HG03432 (cell line): ENCODE results near the gene UBE2G1.

Experiments
- ATAC-seq: cut with Tn5 transposase; IDR thresholded peaks from one replicate; pipeline ENCODE4 v1.9.1; 2021; ENCODE audit warnings: mild to moderate bottlenecking, moderate library complexity; ENCODE audit not compliant: unreplicated experiment

UBE2G1 gene

DNA sequence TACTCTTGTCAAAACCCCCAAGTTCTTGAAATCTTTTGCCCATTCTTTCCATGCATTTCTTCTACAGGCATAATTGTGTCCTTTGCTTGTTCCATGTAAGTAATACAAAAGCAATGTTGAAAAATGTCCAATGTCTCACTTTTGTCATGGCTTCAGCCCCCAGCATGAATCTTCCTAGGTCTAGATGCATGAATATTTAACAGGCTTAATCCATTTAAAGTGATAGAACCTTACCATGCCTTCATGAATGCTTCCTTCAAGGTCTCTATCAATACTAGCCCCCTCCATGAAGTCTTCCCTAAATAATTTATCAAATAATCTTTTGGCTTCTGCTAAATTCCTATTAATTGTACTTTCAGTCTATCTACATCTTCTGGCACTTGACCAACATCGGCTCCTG lies 56.6 kb downstream of the UBE2G1 start:
- ATAC-seq = no peak

DNA sequence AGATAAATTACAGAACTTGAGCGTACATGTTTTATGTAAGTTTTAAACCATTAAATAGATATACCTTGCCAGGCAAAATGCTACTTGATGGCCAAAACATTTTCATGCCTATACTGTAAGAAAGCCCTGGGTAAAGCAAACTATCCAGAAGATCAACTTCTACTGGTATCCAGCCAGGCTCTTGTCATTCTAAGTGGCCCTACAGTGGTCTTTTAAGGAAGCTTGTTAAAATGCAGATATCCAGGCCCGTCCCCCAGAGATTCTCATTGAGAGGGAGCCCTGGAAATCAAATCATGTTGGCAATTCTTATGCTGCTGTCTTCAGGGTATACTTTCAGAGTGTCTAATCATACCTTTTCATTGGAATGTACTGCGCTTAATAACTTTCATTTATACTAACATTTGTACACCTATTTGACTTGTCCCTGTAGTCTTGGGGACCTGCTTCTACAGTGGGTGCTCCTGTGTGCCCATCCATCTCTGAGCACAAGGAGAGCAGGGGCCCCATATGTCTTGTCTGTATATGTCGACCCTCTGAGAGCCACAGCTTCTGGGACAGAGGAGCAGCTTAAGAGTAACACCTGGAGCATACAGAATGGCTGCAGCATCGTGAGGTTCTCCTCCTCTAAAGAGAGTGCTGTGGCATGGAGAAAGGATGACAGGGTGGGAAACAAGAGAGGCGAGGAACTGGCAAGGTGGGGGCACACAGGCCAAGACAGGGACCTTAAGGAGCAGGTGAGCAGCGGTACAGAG lies 59.1 kb downstream of the UBE2G1 start:
- no peak for ATAC-seq

DNA sequence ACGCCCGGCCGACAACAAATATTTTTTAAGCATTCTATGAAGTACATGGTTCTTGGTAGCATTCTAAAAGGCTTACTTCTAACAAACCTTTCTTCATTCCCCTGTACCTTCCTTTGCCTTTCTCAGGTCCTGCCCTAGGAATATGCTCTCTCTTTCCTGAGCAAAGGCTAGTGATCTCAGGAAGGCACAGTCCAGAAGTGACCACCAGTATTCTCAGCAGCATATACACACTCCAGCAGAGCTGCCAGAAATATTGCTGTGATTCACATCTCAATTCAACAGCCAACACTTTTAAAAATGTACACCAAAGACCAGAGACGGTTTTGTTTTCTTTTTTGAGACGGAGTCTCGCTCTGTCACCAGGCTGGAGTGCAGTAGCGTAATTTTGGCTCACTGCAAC lies 61.3 kb downstream of the UBE2G1 start:
- ATAC-seq = no peak

DNA sequence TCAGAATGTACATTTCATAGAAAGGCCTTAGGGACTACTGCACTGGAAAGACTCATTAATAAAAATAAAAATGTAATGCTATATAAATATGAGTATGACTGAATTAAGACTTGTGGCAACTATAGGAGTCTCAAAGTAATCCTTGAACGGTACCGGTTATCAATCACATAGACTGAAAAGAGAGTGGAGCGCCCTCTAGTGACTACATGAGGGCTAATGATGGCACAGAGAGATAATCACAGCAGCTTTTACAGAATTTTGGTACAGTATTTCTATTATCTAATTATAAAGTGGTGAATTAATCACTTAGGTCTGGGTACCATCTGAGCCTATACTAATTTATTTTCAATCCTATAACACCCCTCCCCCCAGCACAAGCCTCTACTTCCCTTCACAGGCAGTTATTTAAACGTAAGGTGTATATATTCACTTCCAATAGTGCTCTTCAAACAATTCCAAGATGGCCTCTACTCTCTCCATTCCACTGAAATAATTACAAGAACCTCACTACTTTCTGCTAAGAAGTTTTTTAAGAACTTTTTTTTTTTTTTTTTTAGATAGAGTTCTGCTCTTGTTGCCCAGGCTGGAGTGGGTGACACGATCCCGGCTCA lies 62.0 kb downstream of the UBE2G1 start:
- no peak for ATAC-seq

DNA sequence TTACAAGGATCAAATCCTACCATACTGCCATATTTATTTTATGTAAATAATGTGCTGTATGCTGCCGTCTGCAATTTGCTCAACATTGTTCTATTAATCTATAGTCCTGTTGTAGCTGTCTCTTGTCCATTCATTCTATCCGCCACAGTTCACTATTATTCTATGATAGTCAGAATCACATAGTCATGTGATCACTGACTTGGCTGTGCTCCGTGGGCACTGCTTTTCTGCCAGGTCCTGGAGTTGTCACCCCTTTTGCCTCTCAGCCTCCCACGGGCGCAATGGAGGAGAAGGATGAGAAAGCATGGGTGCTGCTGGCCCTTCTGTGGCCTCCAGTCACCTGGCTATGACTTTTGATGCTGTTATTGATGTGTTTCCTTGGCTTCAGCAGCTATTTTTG lies 65.4 kb downstream of the UBE2G1 start:
- no peak for ATAC-seq

DNA sequence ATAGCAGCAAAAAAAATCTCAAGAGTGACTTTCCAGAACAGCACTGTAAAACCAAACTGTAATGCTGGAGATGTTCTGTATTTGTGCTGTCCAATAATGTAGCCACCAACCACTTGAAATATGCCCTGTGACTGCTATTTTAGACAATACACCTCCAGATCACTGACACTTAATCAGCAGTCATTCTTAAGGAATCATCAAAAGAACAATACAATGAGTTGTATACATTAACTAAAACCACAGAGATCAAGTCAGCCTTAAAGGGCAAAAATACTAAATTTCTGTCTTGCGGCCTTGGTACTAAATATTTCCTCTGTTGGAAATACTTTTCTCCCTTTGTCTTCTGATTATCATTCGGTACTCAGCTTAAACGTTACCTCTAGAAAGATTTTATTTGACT lies 69.1 kb downstream of the UBE2G1 start:
- ATAC-seq = no peak

DNA sequence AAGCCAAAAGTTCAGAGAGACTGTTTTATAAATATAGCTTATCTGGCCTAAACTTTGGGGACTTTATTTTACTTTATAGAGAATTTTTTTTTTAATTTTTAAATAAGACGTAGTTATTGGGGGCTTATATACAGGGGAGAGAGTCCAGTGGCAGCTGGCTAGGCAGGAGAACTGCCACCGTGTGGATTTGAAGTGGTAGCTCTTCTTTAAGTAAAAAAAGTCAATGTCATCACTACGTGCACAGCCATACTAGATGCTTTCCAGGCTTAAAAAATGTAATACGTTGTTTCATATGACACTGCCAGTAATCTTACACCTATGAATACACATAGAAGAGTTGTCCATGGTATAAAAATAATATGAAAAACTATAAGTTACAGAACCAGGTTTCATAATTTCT lies 70.8 kb downstream of the UBE2G1 start:
- no peak for ATAC-seq

DNA sequence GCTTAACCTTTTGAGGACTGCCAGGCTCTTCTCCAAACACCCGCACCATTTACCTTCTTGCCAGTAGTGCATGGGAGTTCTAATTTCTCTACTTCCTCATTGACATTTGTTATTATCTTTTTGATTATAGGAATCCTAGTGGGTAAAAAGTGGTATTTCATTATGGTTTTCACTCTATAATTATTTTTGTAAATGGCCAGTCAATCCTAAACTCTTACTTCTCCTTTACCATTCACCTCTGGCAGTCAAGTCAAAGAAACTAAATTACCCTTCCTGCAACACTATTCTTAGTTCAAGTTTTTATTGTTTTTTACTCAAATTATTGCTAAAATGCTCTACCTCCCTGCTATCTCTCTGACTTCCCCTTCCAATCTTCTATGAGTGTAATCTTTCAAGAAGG lies 72.9 kb downstream of the UBE2G1 start:
- ATAC-seq = no peak

DNA sequence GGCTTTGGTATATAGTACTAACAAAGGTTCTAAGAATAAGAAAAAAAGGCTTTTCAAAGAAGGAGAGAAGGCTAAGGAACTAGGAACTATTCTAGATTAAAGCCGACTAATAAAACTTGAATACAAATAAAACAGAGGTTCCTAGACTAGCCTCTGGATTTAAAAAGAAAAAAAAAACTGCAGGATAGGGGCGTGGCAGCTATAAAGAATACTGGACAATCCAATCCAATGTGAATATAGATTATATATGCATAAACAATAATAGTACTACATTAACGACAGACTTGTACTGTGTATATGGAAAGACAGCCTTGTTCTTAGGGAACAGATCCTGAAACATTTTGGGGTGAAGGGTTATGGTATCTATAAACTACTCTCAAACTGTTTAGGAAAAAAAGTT lies 78.8 kb downstream of the UBE2G1 start:
- ATAC-seq = no peak

DNA sequence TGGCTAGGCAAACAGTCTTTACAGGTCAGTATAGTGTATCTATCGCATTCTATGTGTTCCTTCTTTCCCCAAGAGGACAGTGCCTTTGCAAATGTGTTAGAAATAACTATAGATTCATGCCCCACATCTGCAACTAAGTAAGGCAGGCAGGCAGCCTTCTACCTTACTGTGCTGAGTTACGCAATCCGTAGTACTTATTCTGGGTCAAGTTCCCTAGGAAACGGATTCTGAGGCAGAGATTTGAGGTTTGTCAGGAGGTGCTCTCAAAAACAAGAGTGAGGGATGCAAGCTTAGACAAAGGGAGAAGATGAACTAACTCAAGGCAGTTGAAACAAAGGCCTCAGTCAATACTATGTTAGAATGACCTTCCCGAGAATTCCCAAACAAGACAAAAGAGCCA lies 90.0 kb downstream of the UBE2G1 start:
- ATAC-seq = no peak

DNA sequence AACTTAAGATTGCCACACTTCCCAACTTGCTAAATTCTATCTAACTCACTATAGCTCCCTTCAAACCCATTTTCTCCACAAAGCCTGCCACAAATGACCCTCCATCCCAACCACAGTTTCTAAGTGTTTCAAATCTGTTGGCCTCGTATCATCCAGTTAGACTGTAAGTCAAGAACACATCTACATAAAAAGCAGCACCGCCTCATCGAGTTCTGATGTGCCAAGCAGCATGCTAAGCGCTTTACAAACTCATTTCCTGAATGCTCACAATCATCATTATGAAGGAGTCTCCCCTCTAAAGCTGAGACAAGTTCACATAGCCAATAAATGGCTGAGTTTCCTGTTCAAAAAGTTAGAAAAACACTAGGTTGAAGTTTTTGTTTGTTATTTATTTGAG lies 93.5 kb downstream of the UBE2G1 start:
- ATAC-seq = no peak

DNA sequence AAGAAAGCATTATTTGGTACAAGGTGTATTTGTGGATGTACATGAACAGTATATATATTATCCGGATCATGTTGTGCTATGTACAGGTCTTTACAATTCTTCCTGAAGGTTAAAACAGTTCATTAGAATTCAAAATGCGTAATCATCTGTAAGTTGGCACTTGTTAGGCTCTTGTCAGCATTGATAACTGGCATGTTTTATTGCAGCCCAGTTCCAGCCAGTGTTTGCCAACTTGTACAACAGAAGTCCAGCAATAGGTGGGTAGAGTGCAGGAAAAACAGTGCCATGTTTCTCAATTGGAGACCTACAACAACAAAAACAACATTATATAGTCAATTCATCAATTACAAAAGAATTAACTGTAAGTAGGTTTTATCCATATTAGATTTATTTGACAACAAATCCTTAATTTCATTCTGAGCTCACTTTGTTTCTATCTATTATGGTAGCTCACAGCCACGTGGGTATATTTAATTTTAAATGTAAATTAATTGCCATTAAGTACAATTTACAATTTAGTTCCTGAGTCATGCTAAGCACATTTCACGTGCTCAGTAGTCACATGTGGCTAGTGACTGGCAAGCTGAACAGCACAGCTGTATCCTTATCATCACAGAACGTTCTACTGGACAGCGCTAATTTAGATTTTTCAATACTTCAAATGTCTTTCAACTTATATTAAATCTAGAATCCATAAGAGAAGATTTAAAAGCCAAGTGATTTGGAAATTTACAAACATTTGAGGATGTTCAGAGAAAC lies 94.1 kb downstream of the UBE2G1 start:
- ATAC-seq = no peak

DNA sequence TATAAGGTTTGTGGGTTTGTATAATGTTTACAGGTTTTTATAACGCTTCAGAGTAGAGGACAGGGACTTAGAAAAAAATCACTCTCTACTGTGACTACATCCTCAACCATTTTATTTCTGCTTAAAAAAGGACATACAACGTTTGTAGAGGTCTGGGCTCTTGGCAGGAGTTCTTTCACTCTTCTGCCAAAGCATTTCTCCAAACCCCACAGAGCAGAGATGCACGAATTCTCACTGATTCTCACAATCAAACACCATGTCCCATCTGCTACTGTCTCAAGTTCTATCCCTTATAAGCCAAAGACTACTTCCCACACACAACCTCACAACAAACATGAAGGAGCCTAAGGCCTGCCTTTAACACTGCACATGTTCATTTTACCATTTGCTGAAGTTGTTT lies 95.7 kb downstream of the UBE2G1 start:
- ATAC-seq = no peak

DNA sequence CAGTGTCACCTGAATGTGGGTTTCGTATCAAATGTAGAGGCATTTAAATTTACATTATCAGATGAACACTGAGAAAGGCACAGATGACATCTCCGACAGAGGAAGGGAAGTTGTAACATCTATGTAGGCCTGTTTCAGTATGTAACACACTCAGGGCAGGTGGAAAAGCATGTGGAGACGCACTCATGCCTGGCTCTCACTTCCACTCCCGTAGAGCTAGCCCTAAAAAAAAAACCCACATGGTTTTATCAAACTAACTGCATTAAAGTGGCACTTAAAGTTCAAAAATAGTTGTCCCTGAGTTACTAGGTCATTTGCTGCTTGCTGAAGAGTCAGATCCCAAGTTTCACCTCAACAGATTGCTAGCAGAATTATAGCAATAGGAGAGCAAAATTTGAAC lies 96.6 kb downstream of the UBE2G1 start:
- no peak for ATAC-seq

DNA sequence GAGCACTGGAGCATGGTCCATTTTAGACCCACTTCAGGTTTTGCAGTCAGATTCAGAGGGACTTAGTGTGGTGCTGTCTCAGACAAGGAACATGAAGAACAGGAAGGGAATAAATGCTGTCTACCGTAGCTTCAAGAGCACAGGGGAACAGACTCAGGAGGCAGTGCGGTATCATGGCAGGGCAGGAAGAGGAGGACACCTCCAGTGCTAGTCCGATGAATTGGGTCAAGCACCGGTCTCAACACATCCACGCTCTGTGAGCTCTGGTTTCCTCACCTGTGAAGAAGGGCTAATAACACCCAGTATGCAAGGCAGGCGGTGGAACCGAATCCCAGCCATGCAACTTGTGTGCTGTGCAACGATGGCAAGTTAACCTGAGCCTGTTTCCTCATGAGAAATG lies 99.1 kb downstream of the UBE2G1 start:
- no peak for ATAC-seq

DNA sequence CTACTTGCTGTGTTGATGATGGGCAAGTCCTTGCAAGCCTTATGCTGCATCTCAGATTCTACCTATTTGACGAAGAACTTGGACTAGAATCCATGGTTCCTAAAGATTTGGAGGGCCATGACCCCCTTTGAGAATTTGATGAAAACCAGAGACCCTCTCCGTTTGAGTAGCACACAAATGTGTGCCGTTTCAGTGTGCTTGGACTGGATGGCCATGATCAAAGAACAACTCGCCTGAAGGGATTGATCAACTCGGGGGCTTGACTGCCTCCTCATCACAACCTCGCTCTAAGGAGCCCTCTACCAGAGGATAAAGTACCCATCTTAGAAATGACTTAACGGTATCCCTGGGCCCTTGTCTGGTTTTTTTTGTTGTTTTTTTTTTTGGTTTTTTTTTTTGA lies 99.9 kb downstream of the UBE2G1 start:
- ATAC-seq = no peak

DNA sequence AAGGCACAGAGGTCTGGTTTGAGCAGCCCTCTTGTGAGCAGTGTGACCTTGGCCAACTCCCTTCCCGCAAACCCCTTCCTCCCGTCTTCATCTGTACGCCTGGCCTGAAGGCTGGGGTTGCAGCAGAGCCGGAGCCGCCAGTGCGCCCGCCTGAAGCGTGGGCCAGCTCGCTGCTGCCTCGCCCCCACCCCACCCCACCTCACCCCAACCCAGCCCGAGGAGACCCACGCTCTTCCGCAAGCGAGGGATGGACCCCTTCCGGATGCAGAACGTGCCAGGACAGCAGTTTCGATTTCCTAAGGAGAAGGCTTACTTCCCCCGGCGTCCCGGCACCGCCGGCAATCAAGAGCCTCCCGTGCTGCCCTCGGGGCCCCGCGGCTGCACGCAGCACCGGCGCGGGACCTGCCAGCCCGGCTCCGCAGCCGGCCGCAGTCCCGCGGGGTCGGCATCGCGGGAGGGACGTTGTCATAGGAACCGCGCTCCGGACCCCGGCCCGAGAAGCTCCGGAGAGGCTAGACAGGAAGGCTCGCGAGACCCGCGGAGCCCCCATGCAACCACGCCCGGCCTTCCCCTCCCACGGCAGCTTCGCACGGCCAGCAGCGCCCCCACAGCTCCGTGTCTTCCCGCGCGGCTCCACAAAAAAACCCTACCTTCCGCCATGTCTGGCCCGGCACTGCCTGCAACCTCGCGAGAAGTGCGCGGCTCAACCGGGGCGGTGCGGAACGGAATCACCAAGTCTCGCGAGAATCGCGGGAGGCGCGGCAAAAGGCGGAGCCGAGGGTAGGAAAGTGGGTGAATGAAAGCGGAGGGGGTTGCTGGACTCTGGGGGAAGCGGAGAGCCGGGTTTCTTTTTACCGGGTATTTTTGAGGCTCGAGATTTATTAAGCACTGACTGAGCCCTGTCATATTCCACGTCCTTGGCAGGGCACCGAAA lies 102.9 kb downstream of the UBE2G1 start, which contains the start of gene ANKFY1:
Gene ANKFY1, minus strand, starts transcription at position 698 of the 934 bp plus-strand sequence. Its CDS starts 38 bp downstream, at position 660.
- peak; percentile 89 for ATAC-seq

DNA sequence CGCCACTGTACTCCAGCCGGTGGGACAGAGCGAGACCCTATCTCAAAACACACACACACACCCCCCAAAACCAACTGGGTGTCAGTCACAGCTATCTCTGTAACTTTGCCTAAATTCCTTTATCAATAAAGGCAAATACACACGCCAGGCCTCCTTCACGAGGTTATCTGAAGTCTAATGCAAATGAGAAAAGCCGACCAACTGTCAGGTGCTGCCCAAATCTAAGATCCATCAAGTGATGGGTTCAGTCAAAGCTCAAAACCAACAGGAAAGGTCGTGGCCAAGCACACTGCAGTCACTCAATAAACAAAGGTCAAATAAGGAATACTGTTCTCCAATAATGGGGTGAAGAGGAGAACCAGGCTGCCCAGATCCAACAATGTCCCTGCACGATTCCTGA lies 103.8 kb downstream of the UBE2G1 start:
- ATAC-seq = no peak

DNA sequence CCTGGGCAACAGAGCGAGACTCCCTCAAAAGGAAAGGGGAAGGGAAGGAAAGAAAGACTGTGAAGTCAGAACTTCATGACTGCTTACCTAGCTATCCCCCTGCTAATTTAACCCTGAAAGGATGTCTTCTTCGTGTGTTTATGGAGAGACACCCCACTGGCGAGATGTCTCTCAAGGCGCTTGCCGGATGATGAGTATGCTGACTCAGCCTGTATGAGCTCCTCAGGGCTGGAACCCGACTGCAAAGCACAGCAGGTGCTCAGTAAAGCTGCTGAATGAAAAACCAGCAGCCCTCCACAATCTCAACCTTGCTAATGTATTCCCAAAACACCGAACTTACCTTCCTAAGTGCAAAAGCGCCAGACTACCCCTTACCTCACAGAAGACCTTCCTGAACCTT lies 105.0 kb downstream of the UBE2G1 start:
- no peak for ATAC-seq

DNA sequence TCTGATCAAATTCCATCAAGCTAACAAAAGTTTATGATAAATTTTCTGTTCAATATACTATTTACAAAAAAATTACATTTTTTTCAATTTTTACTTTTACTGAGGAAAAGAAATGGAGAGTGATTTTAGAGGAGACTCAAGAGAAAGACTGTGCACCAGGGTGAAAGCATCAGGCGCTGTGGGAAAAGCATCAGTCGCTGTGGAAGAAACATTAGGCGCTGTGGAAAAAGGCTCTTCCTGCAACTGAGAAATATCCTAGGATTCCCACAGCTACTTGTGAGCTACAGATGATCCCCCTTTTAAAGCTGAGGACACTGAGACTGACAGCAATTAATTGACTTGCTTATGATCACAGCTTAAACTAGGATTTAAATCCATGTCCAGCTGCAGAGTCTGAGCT lies 107.6 kb downstream of the UBE2G1 start:
- no peak for ATAC-seq

DNA sequence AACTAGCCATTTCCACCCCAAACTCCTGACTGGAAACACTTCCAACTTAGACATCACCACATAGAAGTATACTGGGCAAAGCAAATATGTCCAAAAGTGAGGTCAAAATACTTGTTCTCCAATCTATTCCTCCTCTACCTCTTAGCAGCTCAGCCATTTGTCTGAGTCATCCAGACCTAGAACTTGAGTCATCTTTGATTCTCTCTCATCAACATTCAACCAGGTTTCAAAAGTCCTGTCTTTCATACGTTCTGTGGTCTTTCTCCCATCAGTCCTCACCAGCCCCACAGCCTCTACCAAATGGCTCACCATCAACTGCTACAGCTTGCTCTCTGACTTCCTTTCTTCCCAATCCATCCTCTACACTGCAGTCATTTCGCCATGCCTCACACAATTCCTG lies 109.5 kb downstream of the UBE2G1 start:
- ATAC-seq = no peak
